ENCODE measurements around the gene TJAP1. TPM values are rescaled to one million over a fixed set of nuclear protein-coding genes. Genes with fewer than 3 reads are reported as not detected.
"Not testable (repeated sequence)": the region's sequence is repeated elsewhere in the genome, so short reads cannot be mapped to it uniquely, and the experiment has no call there.

Gene TJAP1
- total RNA-seq, 1 donor from 2014 or later: 38.7 TPM

- DNase-seq (ENCODE audit: extremely low spot score, unreplicated experiment): no peak
- Mint-ChIP-seq H3K9me3 (ENCODE audit: unreplicated experiment) (no peaks in the 10 kb centered on the region), H3K4me3 (ENCODE audit: unreplicated experiment) (no peak overlapping the region)
These were observed 19.7 kb downstream of the TJAP1 start for GRCh38 chr6:43497129-43497396.

GRCh38 chr6:43497689-43498088, 20.3 kb downstream of the TJAP1 start:
- Mint-ChIP-seq H3K4me1 (ENCODE audit: unreplicated experiment) (peaks cover 41% of the 10 kb centered on the region), H3K36me3 (ENCODE audit: unreplicated experiment) (peaks cover 29% of the 10 kb centered on the region), H3K4me3 (ENCODE audit: unreplicated experiment) (no peak overlapping the region), H3K27me3 (ENCODE audit: unreplicated experiment) (no peaks in the 10 kb centered on the region), H3K9me3 (ENCODE audit: unreplicated experiment) (no peaks in the 10 kb centered on the region), H3K27ac (ENCODE audit: unreplicated experiment) (no peak overlapping the region)
- no peak for DNase-seq (ENCODE audit: extremely low spot score, unreplicated experiment)
- TF ChIP-seq, protein P1, sequence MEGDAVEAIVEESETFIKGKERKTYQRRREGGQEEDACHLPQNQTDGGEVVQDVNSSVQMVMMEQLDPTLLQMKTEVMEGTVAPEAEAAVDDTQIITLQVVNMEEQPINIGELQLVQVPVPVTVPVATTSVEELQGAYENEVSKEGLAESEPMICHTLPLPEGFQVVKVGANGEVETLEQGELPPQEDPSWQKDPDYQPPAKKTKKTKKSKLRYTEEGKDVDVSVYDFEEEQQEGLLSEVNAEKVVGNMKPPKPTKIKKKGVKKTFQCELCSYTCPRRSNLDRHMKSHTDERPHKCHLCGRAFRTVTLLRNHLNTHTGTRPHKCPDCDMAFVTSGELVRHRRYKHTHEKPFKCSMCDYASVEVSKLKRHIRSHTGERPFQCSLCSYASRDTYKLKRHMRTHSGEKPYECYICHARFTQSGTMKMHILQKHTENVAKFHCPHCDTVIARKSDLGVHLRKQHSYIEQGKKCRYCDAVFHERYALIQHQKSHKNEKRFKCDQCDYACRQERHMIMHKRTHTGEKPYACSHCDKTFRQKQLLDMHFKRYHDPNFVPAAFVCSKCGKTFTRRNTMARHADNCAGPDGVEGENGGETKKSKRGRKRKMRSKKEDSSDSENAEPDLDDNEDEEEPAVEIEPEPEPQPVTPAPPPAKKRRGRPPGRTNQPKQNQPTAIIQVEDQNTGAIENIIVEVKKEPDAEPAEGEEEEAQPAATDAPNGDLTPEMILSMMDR (IDR thresholded peaks at IDR 0.05): no peak

More at GRCh38 chr6:43497129-43497396, 19.7 kb downstream of the TJAP1 start:
- Mint-ChIP-seq H3K4me1 (ENCODE audit: unreplicated experiment) (peaks cover 47% of the 10 kb centered on the region), H3K27ac (ENCODE audit: unreplicated experiment) (peak overlapping the region; percentile 67), H3K36me3 (ENCODE audit: unreplicated experiment) (peaks cover 22% of the 10 kb centered on the region), H3K27me3 (ENCODE audit: unreplicated experiment) (no peaks in the 10 kb centered on the region)
- TF ChIP-seq, protein P1 (IDR thresholded peaks at IDR 0.05): no peak

DNA sequence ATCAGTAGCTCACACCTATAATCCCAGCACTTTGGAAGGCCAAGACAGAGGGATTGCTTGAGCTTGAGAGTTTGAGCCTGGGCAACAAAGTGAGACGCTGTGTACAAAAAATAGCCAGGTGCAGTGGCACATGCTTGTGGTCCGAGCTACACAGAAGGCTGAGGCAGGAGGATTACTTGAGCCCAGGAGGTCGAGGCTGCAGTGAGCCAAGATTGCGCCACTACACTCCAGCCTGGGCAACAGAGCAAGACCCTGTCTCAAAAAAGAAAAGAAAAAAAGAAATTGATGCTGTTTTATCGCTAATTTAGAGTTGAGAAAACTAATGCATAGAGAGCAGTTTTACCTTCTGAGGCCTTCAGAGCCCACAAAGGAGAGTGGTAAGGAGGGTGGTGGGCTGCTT, 20.9 kb downstream of the TJAP1 start:
- Mint-ChIP-seq H3K36me3 (ENCODE audit: unreplicated experiment) (peaks cover 32% of the 10 kb centered on the region), H3K4me1 (ENCODE audit: unreplicated experiment) (peaks cover 35% of the 10 kb centered on the region)
- H3K9me3 Mint-ChIP-seq (ENCODE audit: unreplicated experiment); H3K4me3 Mint-ChIP-seq (ENCODE audit: unreplicated experiment); H3K27me3 Mint-ChIP-seq (ENCODE audit: unreplicated experiment); H3K27ac Mint-ChIP-seq (ENCODE audit: unreplicated experiment); DNase-seq (ENCODE audit: extremely low spot score, unreplicated experiment): not testable (repeated sequence)

DNA sequence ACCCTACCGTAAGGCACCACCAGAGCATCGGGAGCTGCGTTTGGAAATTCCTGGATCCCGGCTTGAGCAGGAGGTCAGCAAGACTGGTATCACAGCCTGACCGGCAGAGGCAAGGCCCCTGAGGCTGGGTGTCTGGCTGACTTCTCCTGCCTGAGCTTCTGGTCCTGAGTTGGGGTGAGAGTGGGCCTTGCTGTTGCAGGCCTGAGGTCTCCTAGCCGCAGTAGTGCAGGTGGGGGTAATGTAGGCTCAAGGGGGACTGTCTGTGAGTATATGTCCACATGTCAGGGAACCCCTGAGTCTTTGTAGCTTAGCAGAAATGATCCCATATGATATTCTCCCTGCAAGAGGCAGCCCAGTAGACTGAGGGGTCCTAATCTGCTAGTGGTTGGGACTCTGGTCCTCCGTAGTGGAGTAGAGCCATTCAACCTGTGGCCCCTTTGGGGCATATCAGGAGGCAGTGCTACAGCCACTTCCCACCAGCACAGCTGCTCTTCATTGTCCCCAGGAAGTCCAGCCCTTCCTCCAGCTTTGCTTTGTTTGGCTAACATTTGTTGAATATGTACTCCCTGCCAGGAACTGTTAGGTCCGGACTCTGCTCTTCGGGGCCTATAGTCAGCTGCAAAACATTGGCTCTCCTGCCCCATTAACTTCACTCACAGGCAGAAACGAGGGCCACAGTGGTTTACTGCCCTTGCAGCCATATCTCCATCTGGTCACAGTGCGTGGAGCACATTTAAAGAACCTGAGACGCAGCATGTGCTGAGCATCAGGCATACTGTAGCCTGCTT, 21.9 kb downstream of the TJAP1 start:
- Mint-ChIP-seq H3K36me3 (ENCODE audit: unreplicated experiment) (peaks cover 37% of the 10 kb centered on the region), H3K27me3 (ENCODE audit: unreplicated experiment) (no peaks in the 10 kb centered on the region), H3K4me1 (ENCODE audit: unreplicated experiment) (peaks cover 34% of the 10 kb centered on the region), H3K4me3 (ENCODE audit: unreplicated experiment) (no peak overlapping the region), H3K9me3 (ENCODE audit: unreplicated experiment) (no peaks in the 10 kb centered on the region), H3K27ac (ENCODE audit: unreplicated experiment) (no peak overlapping the region)
- DNase-seq (ENCODE audit: extremely low spot score, unreplicated experiment): no peak
- TF ChIP-seq, protein P1 (IDR thresholded peaks at IDR 0.05): no peak

DNA sequence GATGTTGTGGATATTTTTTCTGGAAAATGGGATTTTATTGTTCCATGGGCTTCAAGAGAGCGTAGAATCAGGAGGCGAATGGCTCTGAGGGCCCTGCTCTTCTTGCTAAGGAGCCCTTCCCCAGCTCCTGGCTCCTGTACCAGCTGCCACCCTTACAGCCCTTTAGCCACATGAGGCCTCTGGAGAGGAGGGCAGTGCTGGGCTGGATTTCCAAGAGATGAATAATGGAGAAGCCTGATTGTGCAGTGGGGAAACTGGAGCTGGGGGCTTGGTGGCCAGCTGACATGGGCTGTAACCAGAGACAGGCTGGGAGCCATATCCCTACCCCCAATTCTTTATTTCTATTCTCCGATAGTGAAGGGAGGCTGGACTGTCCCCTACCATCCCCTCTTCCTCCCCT, 23.6 kb downstream of the TJAP1 start:
- DNase-seq (ENCODE audit: extremely low spot score, unreplicated experiment): no peak
- TF ChIP-seq, protein P1 (IDR thresholded peaks at IDR 0.05): no peak
- Mint-ChIP-seq H3K9me3 (ENCODE audit: unreplicated experiment) (no peaks in the 10 kb centered on the region), H3K4me1 (ENCODE audit: unreplicated experiment) (peaks cover 20% of the 10 kb centered on the region), H3K27me3 (ENCODE audit: unreplicated experiment) (no peaks in the 10 kb centered on the region), H3K36me3 (ENCODE audit: unreplicated experiment) (peaks cover 42% of the 10 kb centered on the region), H3K4me3 (ENCODE audit: unreplicated experiment) (no peak overlapping the region), H3K27ac (ENCODE audit: unreplicated experiment) (no peak overlapping the region)

Measured in osteocyte (in vitro differentiated cells).